Measurements from ENCODE around the gene CEP112.
A peak's percentile ranks its signal among the peaks of the same experiment; 100 is the strongest.

The CEP112 gene

DNA sequence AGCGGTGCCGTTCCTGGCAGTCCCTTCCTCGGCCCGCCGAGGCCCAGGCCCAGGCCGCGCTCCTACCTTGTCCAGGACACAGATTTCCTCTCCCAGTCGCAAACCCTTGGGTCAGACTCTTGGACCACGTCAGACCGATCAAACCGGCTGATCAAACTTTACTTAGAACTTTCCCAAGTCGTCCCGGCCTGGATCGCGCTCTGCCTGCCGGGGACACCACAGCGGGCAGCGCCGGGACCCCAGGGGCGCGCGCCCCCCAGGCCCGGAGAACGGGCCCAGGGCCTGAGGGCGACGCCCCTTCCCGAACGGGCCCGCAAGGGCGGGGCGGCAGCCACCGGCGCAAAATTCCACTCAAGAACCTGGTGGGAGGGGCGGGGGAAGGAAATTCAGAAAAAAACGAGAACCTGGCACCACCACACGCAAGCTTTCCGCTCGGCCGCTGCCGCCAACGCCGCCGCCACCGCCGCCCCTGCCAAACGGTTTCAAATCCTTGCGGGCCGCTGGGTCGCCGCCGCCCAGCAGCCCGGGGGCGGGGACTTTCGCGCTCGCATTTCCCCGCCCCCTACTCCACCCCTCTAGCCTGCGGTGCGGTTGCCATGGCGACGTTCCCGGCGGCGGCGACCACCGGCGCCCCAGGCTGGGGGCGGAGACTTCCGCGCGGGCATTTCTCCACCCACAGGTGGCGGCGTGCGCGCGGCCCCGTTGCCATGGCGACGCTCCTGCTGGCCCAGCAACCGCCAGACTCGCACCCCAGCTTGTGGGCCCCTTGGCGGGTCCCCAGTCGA, at the start of gene CEP112:
CEP112 (minus strand) TSS at position 541 of the 785 bp plus-strand sequence.
- peak; percentile 94 for DNase-seq

DNA sequence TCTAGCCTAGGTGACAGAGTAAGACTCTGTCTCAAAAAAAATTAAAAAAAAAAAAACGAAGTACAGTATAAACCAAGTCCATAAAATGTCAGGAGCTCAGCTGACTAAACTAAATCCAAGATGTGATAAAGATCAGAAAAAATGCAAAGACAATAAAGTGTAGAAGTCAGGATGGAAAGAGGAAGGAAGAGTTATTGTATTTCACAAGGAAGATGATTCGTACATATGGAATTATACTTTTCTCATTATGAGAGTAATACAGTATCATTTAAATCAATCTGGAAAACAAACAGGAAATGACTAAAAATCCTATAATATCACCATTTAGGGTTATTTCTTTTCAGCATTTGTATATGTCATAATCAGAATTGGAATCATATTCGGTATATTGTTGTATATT, 48.7 kb upstream of the CEP112 start:
- DNase-seq: no peak

DNA sequence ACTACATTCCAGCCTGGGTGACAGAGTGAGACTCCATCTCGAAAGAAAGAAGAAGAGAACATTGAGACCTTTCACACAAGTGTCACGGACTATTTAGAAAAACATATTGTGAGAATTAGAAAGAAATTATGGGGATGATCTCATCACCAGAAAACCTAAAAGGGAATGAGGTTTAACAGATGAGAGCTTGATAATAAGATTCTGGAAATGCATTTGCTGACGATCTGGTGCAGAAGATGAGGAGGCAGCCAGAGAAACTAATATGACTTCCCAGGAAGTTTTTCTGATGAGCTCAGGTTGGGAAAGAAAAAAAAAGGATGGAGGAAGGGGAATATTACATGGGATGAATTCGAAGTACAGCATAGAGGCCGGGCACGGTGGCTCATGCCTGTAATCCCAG, 48.1 kb upstream of the CEP112 start:
- no peak for DNase-seq

DNA sequence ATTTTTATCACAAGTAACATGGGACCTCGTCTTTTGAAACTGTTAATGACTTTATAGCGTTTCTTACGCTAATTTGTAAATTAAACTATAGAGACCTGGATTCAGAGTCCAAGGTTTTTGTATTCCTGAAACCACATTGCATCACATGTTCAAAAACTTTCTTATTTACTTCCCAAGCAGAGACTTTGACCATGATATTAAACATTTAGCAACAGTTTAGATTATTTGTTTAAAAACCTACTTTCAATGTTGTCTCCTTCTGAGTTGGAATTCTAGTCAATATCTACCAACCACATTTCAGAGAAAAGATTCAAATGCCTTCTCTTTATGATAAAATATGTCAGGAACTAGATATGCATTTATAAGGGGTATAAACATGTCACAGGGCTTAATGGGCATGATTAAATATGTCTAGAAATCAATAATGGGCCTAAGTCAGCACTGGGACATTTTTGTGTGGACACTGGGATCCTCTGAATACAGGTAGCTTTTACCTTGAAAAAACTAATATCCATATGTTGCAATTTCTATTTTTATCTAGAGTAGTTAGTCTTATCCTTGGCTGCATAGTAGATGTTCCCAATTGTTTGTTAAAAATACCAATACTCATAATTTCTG, 43.6 kb upstream of the CEP112 start:
- no peak for DNase-seq

DNA sequence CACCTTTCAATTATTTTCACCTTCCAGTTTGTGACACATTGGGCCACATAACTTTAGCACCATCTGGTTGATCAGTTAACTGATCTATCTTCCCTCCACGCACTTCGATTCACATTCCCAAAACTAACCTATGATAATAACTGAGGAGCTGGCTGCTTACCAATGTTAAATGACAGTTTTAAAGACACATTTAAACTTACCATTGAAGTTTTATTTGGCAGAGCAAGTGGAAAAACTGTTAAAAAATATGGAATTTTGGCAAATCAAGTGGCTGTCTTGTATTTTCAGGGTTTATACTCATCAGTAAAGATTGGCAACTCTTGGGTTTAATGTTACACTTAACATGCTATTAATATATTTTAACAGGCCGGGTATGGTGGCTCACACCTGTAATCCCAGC, 42.7 kb upstream of the CEP112 start:
- DNase-seq: no peak

DNA sequence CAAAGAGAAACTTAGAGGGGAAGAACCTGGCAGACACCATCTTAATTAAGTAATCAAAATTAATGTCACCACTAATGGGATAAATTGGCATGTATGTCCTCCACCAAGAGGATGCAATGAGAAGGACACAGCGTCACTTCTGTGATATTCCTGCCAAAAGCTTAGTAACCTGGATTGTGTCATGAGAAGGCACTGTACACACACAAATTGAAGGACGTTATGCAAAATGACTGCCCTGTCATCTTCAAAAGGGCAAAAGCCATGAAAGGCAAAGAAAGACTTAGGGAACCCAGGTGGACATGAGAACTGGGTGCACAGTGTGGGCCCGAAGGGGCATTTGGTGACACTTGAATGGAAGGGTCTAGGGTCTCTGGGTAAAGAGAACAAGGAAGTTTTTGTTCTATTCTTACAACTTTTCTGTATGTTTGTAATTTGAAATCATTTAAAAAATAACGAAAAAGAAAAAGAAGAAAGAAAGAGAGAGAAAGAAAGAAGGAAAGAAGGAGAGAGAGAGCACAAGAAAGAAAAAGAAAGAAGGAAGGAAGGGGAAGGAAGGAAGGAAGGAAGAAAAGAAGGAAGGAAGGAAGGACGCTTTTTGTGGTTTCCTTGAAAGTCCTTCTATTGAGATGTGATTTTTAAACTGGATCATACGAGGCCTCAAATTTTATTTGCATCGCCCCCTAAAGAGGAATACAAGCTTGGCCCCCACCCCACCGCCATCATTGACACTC, 41.3 kb upstream of the CEP112 start:
- DNase-seq: no peak

DNA sequence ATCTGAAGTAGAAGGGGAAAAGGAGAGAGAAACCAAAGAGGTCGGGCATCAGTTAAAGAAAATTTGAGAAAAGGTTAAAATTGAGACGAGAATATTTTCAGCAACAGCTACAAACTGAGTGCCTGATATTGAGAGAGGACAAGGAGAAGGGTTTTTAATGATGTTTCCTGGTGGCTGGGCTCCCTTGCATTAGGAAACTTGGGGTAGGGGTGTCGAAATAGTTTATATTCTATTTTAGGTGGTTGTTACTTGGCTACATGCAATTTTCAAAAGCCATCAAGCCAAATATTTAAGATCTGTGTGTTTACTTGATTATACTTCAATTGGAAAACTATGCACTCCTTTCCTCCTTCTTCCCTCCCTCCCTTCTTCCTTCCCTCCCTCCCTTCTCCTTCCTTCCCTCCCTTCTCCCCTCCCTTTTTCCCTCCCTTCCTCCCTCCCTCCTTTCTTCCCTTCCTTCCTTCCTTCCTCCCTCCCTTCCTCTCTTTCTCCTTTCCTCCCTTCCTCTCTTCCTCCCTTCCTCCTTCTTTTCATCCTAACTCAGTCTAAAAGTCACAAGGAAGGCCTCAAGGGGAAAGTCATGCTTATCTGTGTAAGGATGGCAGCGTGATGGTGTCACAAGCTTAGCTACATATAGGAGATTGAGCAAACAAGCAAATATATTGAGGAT, 39.1 kb upstream of the CEP112 start:
- no peak for DNase-seq

DNA sequence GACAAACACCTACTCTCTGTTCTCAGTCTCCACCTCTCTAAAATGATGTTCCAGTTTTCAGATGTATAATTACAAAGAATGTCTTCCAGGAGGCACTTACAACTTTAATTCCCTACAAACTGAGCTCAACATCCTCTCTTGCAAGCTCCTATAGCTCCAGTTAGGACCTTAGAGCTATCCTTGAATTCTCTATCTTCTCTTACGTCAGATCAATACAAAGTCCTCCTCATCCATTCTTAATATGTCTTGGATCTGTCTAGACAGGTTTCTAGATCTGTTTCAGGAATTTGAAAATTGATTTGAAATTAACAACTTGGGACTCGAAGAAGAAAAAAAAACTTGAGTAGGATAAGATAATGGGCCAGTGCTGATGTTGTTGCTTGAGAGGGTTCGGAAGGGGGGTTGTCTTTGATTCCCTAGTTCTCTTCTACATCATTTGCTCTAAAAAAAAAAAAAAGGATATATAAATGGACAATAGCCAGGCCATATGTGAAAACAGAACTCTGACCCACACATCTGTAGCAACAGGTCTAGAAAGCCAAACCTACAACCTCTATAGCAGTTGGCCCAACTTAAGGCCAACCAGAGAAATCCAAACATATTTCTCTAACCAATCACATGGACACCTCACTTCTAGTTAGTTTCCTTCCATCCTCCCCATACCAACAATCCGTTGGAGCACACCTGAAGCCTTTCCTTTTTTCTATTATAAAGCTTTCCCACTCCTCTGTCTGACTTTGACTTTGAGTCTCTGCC, 38.0 kb upstream of the CEP112 start:
- DNase-seq: no peak

DNA sequence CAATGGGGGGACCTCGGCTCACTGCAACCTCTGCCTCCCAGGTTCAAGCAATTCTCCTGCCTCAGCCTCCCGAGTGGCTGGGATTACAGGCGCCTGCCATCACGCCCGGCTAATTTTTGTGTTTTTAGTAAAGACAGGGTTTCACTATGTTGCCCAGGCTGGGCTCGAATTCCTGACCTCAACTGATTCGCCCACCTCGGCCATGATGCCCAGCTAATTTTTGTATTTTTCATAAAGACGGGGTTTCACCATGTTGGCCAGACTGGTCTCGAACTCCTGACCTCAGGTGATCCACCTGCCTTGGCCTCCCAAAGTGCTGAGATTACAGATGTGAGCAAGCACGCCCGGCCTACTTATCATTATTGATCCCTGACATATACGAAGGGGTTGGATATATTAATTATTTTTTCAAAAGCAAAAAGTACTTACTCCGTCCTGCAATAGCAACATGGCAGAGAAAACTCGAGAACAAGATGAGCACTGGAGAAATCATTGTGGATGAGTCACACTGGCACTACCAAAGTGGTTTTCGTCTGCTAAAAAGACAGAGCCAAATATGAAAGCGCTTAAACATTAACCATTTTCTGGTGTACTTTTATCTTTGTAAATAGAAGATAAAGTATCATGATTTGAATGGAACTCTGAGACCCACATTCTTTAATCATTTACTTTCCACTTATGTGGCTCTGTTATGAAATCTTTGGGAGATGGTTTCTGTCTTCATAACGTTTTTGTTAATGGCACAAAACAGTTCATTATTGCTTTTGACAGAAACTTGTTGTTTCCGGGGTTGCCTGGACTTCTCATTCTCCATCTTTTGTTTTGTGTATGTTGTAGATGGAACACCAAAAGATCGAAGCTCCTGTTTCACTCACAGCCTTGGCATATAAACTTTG, 37.2 kb upstream of the CEP112 start, which contains the start of gene APOH:
APOH (minus strand) TSS at position 529 of the 896 bp plus-strand sequence; CDS start at position 493, 36 bp downstream.
- no peak for DNase-seq

DNA sequence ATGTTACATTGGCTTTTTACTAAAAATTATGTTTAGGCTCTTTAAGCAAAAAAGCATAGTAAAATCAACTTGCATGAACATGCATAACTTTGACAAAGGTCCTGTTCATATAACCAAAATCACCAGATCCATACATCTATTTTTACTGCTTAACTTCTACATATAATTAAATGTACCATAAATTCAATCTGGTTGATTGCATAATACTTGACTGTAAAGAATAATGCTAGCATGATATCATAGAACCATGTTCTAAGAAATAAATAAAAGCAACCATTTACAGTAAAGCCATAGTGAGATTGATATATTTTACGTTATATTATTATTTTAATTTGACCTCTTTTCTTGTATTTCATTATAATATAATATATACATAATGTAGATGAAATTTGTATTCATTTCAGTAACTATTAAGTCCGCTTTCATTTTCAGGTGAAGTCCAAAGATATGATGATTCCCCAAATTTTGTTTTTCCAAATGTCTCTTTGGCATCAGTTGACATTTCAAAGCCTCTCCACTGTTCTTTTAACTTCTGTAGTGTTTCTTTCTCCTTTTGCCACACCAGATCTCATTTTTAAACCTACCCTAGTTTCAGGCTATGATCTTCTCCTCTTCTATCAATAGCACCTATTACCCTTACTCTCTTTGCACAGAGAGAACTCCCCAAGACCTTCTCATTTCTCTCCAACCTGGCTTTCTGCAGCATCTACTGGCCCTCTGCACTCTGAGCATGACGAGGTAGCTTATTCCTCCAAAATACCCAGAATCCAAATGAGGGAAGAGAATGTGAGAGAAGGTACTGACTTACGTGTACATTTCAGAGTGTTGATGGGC, 35.5 kb upstream of the CEP112 start:
- DNase-seq: no peak

DNA sequence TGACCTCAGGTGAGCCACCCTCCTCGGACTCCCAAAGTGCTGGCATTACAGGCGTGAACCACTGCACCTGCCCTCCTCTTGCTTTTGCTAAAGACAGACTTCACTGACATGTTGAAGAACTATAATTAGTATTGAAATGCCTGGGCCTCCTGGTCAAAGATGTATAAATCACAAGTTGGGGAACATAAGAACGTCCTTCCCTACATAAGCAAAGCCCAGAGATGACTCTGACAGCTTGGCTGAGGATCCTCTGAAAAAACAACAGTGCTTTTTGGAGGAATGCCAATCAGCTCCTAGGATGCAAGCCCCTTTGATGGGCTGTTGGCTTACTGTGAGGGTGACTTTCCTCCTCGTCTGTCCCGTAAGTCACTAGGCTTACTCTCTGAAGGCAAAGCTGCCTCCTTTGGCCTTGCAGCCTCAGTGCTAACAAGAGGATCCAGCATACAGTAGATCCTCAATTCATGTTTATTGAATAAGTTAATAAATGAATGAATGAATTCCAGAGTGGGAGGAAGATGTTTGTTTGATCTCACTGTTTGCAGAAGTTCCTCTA, 30.9 kb upstream of the CEP112 start:
- no peak for DNase-seq

DNA sequence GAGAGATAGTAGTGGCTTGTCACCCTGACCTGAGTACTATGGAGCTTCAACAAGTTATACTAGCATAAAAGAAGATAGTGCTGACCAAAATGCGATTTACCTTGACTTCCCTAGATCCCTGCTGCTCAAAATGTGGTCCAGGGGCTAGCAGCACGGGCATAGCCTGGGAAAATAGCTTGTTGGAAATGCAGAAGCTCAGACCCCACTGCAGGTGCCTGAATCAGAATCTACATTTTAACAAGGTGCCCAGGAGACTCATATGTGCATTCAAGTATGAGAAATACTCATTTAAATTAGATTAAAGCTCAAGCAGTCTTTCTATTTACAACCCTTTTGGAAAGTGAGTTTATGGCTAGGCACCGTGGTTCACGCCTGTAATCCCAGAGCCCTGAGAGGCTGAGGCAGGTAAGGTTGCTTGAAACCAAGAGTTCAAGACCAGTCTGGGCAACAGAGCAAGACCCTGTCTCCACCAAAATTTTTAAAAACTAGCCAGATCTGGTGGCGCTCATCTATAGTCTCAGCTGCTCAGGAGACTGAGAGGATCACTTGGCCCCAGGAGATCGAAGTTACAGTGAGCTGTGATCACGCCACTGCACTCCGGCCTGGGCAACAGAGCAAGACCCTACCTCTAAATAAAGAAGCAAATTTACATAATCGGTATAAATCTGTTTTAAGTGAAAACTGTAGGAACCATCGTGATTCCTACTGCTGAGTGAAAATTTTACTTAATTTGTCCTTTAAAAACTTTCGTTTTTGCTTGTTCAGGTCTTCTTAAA, 30.0 kb upstream of the CEP112 start:
- no peak for DNase-seq

DNA sequence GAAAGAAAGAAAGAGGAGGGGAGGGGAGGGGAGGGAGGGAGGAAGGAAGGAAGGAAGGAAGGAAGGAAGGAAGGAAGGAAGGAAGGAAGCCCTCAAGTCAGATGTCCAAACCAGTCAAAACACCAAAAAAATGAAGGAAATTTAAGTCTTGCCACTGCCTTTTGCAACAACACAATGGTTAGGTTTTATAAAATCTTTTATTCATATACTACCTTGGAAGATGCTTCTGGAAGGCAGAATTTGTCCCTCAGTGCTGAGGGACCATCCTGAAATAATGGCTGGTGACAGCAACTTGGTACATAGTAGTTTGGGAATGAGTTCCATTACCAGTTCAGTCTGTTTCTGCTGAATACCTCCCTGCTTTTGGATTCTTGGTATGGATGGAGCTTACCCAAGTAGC, 29.4 kb upstream of the CEP112 start:
- DNase-seq: no peak

DNA sequence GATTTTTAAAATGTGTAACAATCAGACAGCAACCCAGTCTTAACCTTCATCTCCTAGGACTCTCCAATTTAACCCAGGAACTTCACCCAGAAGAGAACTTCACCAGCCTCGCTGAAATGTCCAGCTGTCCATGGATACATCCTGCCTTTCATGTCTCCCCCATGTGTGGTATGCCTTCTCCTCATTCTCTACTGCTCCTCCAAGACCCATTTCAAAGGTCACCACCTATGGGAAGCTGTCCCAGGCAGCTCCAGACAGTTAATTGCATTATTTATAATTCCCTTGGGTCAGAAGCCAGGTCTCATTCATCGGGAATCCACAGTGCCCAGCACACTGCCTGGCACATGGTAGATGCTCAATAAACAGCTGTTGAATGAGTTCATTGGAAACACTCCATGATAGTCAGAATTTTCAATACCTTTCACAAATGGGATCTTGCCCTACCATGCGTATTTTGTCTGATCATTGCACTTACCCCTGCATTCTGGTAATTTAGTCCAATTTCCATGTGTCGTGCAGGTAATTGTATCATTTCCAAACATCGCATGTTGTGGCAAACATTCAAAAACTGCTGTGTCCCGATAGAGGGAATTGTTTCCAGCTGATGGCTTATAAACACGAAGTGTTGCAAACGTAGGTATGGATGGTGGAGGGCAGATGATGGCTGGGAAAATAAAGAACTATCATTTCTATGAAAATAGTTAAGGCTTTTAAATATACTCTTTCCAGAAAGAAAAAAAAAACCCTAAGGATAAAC, 28.3 kb upstream of the CEP112 start:
- no peak for DNase-seq

DNA sequence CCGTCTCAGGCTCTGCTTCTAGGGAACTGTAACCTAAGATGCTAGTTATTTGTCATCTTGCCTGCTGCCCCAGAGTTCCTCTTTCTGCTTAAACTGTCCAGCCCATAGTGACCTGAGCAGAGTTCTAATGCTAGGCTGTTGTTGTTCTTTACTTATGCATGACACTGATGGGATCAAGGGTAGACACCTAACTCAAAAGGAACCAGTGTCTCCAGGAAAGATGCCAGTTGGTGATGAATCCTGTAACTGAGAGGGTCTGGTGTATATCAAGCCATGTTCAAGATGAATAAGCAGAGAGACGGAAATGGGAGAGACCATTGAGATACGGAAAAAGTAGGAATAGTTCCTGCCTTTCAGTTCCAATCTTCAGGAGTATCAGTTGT, 23.6 kb upstream of the CEP112 start:
- DNase-seq: no peak

DNA sequence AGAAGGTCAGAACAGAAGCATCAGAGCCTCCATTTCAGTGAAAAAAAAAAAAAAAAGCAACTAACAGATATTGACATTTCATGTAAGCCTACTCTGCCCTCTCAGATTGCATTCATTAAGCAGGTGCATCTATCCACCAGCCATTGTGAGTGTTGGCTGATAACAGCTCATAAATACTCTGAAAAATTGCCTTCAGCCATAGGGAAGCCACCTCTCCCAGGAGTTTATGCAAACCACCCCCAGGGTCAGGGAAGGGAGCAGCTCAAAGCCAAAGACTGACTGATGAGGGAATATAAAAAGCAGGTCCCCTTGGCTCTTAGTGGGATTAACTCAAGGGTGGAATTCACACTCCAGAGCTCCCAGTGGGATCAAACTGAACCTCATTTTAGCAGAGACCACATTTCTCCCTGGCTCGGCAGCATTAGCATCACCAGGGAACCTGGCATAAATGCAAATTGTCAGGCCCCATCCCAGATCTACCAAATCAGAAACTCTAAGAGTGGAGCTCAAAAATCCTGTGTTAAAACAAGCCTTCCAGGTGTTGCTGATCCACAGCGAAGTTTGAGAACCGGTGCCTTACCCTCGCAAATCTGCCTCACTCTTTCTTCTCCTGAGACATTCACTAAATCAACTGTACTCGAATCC, 23.1 kb upstream of the CEP112 start:
- no peak for DNase-seq

DNA sequence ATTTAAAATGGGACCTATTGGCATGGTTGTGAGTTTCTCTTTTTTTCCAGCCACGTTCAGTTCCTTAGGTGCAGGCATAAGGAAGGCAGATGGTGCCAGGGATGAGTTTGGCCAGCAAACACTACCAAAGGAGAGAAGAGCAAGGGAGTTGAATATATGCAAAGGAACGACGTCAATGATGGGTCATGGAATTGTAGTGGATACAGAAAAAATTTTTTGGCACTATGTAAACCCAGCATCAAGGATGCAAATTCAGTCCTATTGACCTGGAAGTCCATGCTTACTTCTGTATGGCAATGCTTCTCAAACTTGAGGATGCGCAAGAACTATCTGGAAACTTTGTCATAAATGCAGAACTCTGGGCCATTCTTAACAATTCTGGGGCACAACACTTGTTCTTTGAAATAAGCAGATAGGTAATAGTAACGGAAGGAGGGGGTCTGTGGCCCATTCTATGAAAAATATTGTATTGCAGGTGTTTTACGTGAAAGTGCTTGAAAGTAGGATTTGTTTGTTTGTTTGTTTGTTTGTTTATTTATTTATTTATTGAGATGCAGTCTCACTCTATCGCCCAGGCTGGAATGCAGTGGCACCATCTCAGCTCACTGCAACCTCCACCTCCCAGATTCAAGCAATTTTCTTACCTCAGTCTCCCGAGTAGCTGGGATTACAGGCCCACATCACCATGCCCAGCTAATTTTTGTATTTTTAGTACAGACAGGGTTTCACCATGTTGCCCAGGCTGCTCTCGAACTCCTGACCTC, 19.3 kb upstream of the CEP112 start:
- DNase-seq: no peak

Data from CD4-positive, alpha-beta T cell treated with Interleukin-4 for 4 hours (primary cell).